ENCODE measurements around the gene SFRP5.

SFRP5 gene

GRCh38 chr10:97785731-97786130 is 13.9 kb upstream of the SFRP5 start:
- H3K79me2 ChIP-seq (ENCODE audit: control insufficient read depth, insufficient read depth, low read length, unreplicated experiment): no peaks in the 10 kb centered on the region
- H3K4me3 ChIP-seq (ENCODE audit: low read depth, low read length): no peak overlapping the region
- peaks cover 7% of the 10 kb centered on the region; the same call in 1 of the 2 replicates for H3K27me3 ChIP-seq (ENCODE audit: insufficient read depth, low read length)
- H3K36me3 ChIP-seq (ENCODE audit: insufficient read depth, low read length): no peaks in the 10 kb centered on the region
- no peak overlapping the region for H3K27ac ChIP-seq (ENCODE audit: low read depth, low read length)
- no peak overlapping the region for H2AFZ ChIP-seq (ENCODE audit: low read length, unreplicated experiment)
- peaks cover 7% of the 10 kb centered on the region for H3K4me1 ChIP-seq (ENCODE audit: control insufficient read depth, insufficient read depth, low read length, unreplicated experiment)

GRCh38 chr10:97785231-97785630 is 13.4 kb upstream of the SFRP5 start:
- H2AFZ ChIP-seq (ENCODE audit: low read length, unreplicated experiment): no peak overlapping the region
- peaks cover 7% of the 10 kb centered on the region; the same call in 1 of the 2 replicates for H3K27me3 ChIP-seq (ENCODE audit: insufficient read depth, low read length)
- no peaks in the 10 kb centered on the region for H3K79me2 ChIP-seq (ENCODE audit: control insufficient read depth, insufficient read depth, low read length, unreplicated experiment)
- H3K36me3 ChIP-seq (ENCODE audit: insufficient read depth, low read length): no peaks in the 10 kb centered on the region
- no peak overlapping the region for H3K27ac ChIP-seq (ENCODE audit: low read depth, low read length)
- H3K4me3 ChIP-seq (ENCODE audit: low read depth, low read length): no peak overlapping the region
- peaks cover 9% of the 10 kb centered on the region for H3K4me1 ChIP-seq (ENCODE audit: control insufficient read depth, insufficient read depth, low read length, unreplicated experiment)

GRCh38 chr10:97784200-97784810 is 12.5 kb upstream of the SFRP5 start:
- H3K79me2 ChIP-seq (ENCODE audit: control insufficient read depth, insufficient read depth, low read length, unreplicated experiment): no peaks in the 10 kb centered on the region
- no peak overlapping the region for H3K4me3 ChIP-seq (ENCODE audit: low read depth, low read length)
- no peak overlapping the region for H3K27ac ChIP-seq (ENCODE audit: low read depth, low read length)
- no peak overlapping the region for H2AFZ ChIP-seq (ENCODE audit: low read length, unreplicated experiment)
- H3K36me3 ChIP-seq (ENCODE audit: insufficient read depth, low read length): no peaks in the 10 kb centered on the region
- peaks cover 7% of the 10 kb centered on the region; the same call in 1 of the 2 replicates for H3K27me3 ChIP-seq (ENCODE audit: insufficient read depth, low read length)
- H3K4me1 ChIP-seq (ENCODE audit: control insufficient read depth, insufficient read depth, low read length, unreplicated experiment): peaks cover 9% of the 10 kb centered on the region

- Histone ChIP-seq H3K27me3 (ENCODE audit: insufficient read depth, low read length) (no peaks in the 10 kb centered on the region), H3K36me3 (ENCODE audit: insufficient read depth, low read length) (no peaks in the 10 kb centered on the region), H2AFZ (ENCODE audit: low read length, unreplicated experiment) (no peak overlapping the region), H3K4me1 (ENCODE audit: control insufficient read depth, insufficient read depth, low read length, unreplicated experiment) (peaks cover 9% of the 10 kb centered on the region), H3K27ac (ENCODE audit: low read depth, low read length) (no peak overlapping the region), H3K4me3 (ENCODE audit: low read depth, low read length) (no peak overlapping the region), H3K79me2 (ENCODE audit: control insufficient read depth, insufficient read depth, low read length, unreplicated experiment) (no peaks in the 10 kb centered on the region)
Measured at GRCh38 chr10:97782455-97783228, 10.8 kb upstream of the SFRP5 start.

- H3K36me3 ChIP-seq (ENCODE audit: insufficient read depth, low read length): no peaks in the 10 kb centered on the region
- no peaks in the 10 kb centered on the region for H3K27me3 ChIP-seq (ENCODE audit: insufficient read depth, low read length)
- no peaks in the 10 kb centered on the region for H3K79me2 ChIP-seq (ENCODE audit: control insufficient read depth, insufficient read depth, low read length, unreplicated experiment)
- H3K4me3 ChIP-seq (ENCODE audit: low read depth, low read length): no peak overlapping the region
- H3K27ac ChIP-seq (ENCODE audit: low read depth, low read length): no peak overlapping the region
- no peak overlapping the region for H2AFZ ChIP-seq (ENCODE audit: low read length, unreplicated experiment)
- peaks cover 9% of the 10 kb centered on the region for H3K4me1 ChIP-seq (ENCODE audit: control insufficient read depth, insufficient read depth, low read length, unreplicated experiment)
Measured at GRCh38 chr10:97781618-97782331, 10.0 kb upstream of the SFRP5 start.

GRCh38 chr10:97780841-97781617 is 9.2 kb upstream of the SFRP5 start:
- Histone ChIP-seq H3K4me1 (ENCODE audit: control insufficient read depth, insufficient read depth, low read length, unreplicated experiment) (peaks cover 9% of the 10 kb centered on the region), H3K36me3 (ENCODE audit: insufficient read depth, low read length) (no peaks in the 10 kb centered on the region), H3K79me2 (ENCODE audit: control insufficient read depth, insufficient read depth, low read length, unreplicated experiment) (no peaks in the 10 kb centered on the region), H3K4me3 (ENCODE audit: low read depth, low read length) (no peak overlapping the region), H3K27ac (ENCODE audit: low read depth, low read length) (no peak overlapping the region), H2AFZ (ENCODE audit: low read length, unreplicated experiment) (peak overlapping the region; percentile 34), H3K27me3 (ENCODE audit: insufficient read depth, low read length) (no peaks in the 10 kb centered on the region)

- Histone ChIP-seq H2AFZ (ENCODE audit: low read length, unreplicated experiment) (no peak overlapping the region), H3K4me3 (ENCODE audit: low read depth, low read length) (no peak overlapping the region), H3K27ac (ENCODE audit: low read depth, low read length) (no peak overlapping the region), H3K79me2 (ENCODE audit: control insufficient read depth, insufficient read depth, low read length, unreplicated experiment) (no peaks in the 10 kb centered on the region), H3K4me1 (ENCODE audit: control insufficient read depth, insufficient read depth, low read length, unreplicated experiment) (peaks cover 9% of the 10 kb centered on the region), H3K36me3 (ENCODE audit: insufficient read depth, low read length) (no peaks in the 10 kb centered on the region), H3K27me3 (ENCODE audit: insufficient read depth, low read length) (no peaks in the 10 kb centered on the region)
Measured at GRCh38 chr10:97779975-97780374, 8.2 kb upstream of the SFRP5 start.

- no peaks in the 10 kb centered on the region for H3K27me3 ChIP-seq (ENCODE audit: insufficient read depth, low read length)
- no peaks in the 10 kb centered on the region for H3K79me2 ChIP-seq (ENCODE audit: control insufficient read depth, insufficient read depth, low read length, unreplicated experiment)
- H3K4me3 ChIP-seq (ENCODE audit: low read depth, low read length): no peak overlapping the region
- H3K36me3 ChIP-seq (ENCODE audit: insufficient read depth, low read length): no peaks in the 10 kb centered on the region
- no peak overlapping the region for H2AFZ ChIP-seq (ENCODE audit: low read length, unreplicated experiment)
- H3K27ac ChIP-seq (ENCODE audit: low read depth, low read length): no peak overlapping the region
- H3K4me1 ChIP-seq (ENCODE audit: control insufficient read depth, insufficient read depth, low read length, unreplicated experiment): peaks cover 9% of the 10 kb centered on the region
Measured at GRCh38 chr10:97779492-97779891, 7.7 kb upstream of the SFRP5 start.

GRCh38 chr10:97778452-97779302 is 6.9 kb upstream of the SFRP5 start:
- no peaks in the 10 kb centered on the region for H3K79me2 ChIP-seq (ENCODE audit: control insufficient read depth, insufficient read depth, low read length, unreplicated experiment)
- peaks cover 9% of the 10 kb centered on the region for H3K4me1 ChIP-seq (ENCODE audit: control insufficient read depth, insufficient read depth, low read length, unreplicated experiment)
- no peak overlapping the region for H3K27ac ChIP-seq (ENCODE audit: low read depth, low read length)
- no peak overlapping the region for H3K4me3 ChIP-seq (ENCODE audit: low read depth, low read length)
- H3K27me3 ChIP-seq (ENCODE audit: insufficient read depth, low read length): peaks cover 4% of the 10 kb centered on the region; the same call in 1 of the 2 replicates
- H3K36me3 ChIP-seq (ENCODE audit: insufficient read depth, low read length): no peaks in the 10 kb centered on the region
- no peak overlapping the region for H2AFZ ChIP-seq (ENCODE audit: low read length, unreplicated experiment)

Measured in ACC112 (cell line).